MCF 10A (cell line): Measurements from ENCODE around the gene AP4E1. TPM values are rescaled to one million over a fixed set of nuclear protein-coding genes. Genes with fewer than 3 reads are reported as not detected.
"Not testable (repeated sequence)": the region's sequence is repeated elsewhere in the genome, so short reads cannot be mapped to it uniquely, and the experiment has no call there.

ENCODE experiments used
- BruUV-seq: library from RNA; stranded (reverse); fragments of 400-500 nt; replicated peaks from 2 replicates; lab custom pipeline; 2021; lab: Mats Ljungman, UMichigan
- CTCF ChIA-PET: fragments of 300-600 bp; sonication (Branson Sonifier 250); formaldehyde crosslinking; extraction: SDS; loops from one replicate; lab custom pipeline; 2021; ENCODE audit warnings: antibody characterized with exemption, inconsistent platforms; lab: Yijun Ruan, JAX
- POLR2A ChIA-PET: fragments of 300-600, 350-650 bp; sonication (Branson Sonifier 250); formaldehyde crosslinking; extraction: SDS; loops from one replicate; lab custom pipeline; 2020; ENCODE audit warnings: antibody characterized with exemption, inconsistent platforms; lab: Yijun Ruan, JAX
- DNase-seq: peaks from one replicate; pipeline ENCODE4 v3.0.0-alpha.2; 2018; ENCODE audit not compliant: unreplicated experiment
- H3K27ac Mint-ChIP-seq: one replicate; pipeline ENCODE4 v1.8.0; 2022; ENCODE audit warnings: mild to moderate bottlenecking, low read depth, mixed read lengths; ENCODE audit not compliant: unreplicated experiment
- H3K27me3 Mint-ChIP-seq: one replicate; pipeline ENCODE4 v1.8.0; 2022; ENCODE audit warnings: mixed read lengths; ENCODE audit not compliant: insufficient read depth, unreplicated experiment
- H3K36me3 Mint-ChIP-seq: one replicate; pipeline ENCODE4 v1.8.0; 2022; ENCODE audit warnings: mild to moderate bottlenecking, moderate library complexity, mixed read lengths; ENCODE audit not compliant: insufficient read depth, unreplicated experiment
- H3K4me1 Mint-ChIP-seq: one replicate; pipeline ENCODE4 v1.8.0; 2022; ENCODE audit warnings: mixed read lengths; ENCODE audit not compliant: insufficient read depth, unreplicated experiment
- H3K4me3 Mint-ChIP-seq: one replicate; pipeline ENCODE4 v1.8.0; 2022; ENCODE audit warnings: mild to moderate bottlenecking, moderate library complexity, mixed read lengths; ENCODE audit not compliant: unreplicated experiment
- H3K9me3 Mint-ChIP-seq: one replicate; pipeline ENCODE4 v1.8.0; 2022; ENCODE audit warnings: mixed read lengths; ENCODE audit not compliant: unreplicated experiment
- CTCF ChIP-seq: fragments of 200-600 bp; IDR thresholded peaks from one replicate; pipeline ENCODE4 v1.8.0; 2022; ENCODE audit warnings: antibody characterized with exemption, mild to moderate bottlenecking; ENCODE audit not compliant: unreplicated experiment
- intact Hi-C: fragments of 100-400 bp; cut with micrococcal nuclease; formaldehyde crosslinking; loops from 2 replicates; pipeline ENCODE4 v1.14.1; 2022
- total RNA-seq: library from RNA; stranded (reverse); gene quantifications from 2 replicates; pipeline ENCODE4 v1.2.3, GENCODE V29; 2022

Gene AP4E1
- total RNA-seq, 1 experiment from 2014 or later: 28.2 TPM

GRCh38 chr15:50944672-50945071, 36.2 kb downstream of the AP4E1 start:
- POLR2A ChIA-PET: no interaction called here
- BruUV-seq: no TSS peak
- Mint-ChIP-seq H3K27me3 (no peaks in the 10 kb centered on the region), H3K27ac (no peak overlapping the region), H3K4me1 (no peaks in the 10 kb centered on the region), H3K9me3 (no peaks in the 10 kb centered on the region), H3K36me3 (peaks cover 74% of the 10 kb centered on the region), H3K4me3 (no peak overlapping the region)
- intact Hi-C loops: no loop called here
- CTCF ChIA-PET: interaction anchor here (0.8 to 2.2 kb wide), 6 partner anchors 13 to 474 kb away, joined by 3 to 8 read pairs (median 3); no protein-coding TSS in a partner anchor
- no peak for DNase-seq
- TF ChIP-seq CTCF: no peak

- intact Hi-C loops: no loop called here
- peak overlapping the region; percentile 18 for H3K27ac Mint-ChIP-seq
- H3K9me3 Mint-ChIP-seq: no peaks in the 10 kb centered on the region
- ChIA-PET POLR2A (interaction anchor here (0.6 to 0.7 kb wide), 3 partner anchors 22 to 933 kb away, joined by 3 to 4 read pairs (median 3); no protein-coding TSS in a partner anchor), CTCF (interaction anchor here (1.1 to 2.2 kb wide), 4 partner anchors 12 to 436 kb away, joined by 3 to 8 read pairs (median 4); no protein-coding TSS in a partner anchor)
- H3K4me1 Mint-ChIP-seq: no peaks in the 10 kb centered on the region
- no TSS peak for BruUV-seq
- H3K27me3 Mint-ChIP-seq: no peaks in the 10 kb centered on the region
- H3K36me3 Mint-ChIP-seq: peaks cover 80% of the 10 kb centered on the region
- no peak for TF ChIP-seq CTCF
- DNase-seq: peak; percentile 37
- no peak overlapping the region for H3K4me3 Mint-ChIP-seq
These were observed 37.2 kb downstream of the AP4E1 start for GRCh38 chr15:50945725-50946124.

GRCh38 chr15:50950745-50951144, 42.3 kb downstream of the AP4E1 start:
- DNase-seq, H3K9me3 Mint-ChIP-seq, H3K27me3 Mint-ChIP-seq, intact Hi-C loops, BruUV-seq, H3K4me3 Mint-ChIP-seq, H3K27ac Mint-ChIP-seq, H3K4me1 Mint-ChIP-seq: not testable (repeated sequence)
- H3K36me3 Mint-ChIP-seq: peaks cover 77% of the 10 kb centered on the region
- CTCF ChIA-PET: interaction anchor here (0.8 to 1.0 kb wide), 2 partner anchors 9 to 18 kb away, joined by 3 to 5 read pairs; no protein-coding TSS in a partner anchor
- POLR2A ChIA-PET: interaction anchor here (1.7 kb wide), 1 partner anchor 10 kb away, joined by 6 read pairs; no protein-coding TSS in a partner anchor

- H3K9me3 Mint-ChIP-seq: no peaks in the 10 kb centered on the region
- no peak for TF ChIP-seq CTCF
- H3K4me3 Mint-ChIP-seq: no peak overlapping the region
- BruUV-seq: no TSS peak
- H3K36me3 Mint-ChIP-seq: peaks cover 88% of the 10 kb centered on the region
- H3K4me1 Mint-ChIP-seq: no peaks in the 10 kb centered on the region
- no peaks in the 10 kb centered on the region for H3K27me3 Mint-ChIP-seq
- ChIA-PET POLR2A (interaction anchor here (0.5 to 0.7 kb wide), 2 partner anchors 26 to 278 kb away, joined by 3 read pairs; no protein-coding TSS in a partner anchor), CTCF (interaction anchor here (0.6 to 1.3 kb wide), 2 partner anchors 41 to 423 kb away, joined by 3 read pairs; no protein-coding TSS in a partner anchor)
- peak overlapping the region; percentile 42 for H3K27ac Mint-ChIP-seq
- intact Hi-C loops: no loop called here
- peak; percentile 30 for DNase-seq
These were observed 44.8 kb downstream of the AP4E1 start for GRCh38 chr15:50953302-50953701.

- CTCF ChIA-PET, H3K4me3 Mint-ChIP-seq, POLR2A ChIA-PET, intact Hi-C loops, H3K27me3 Mint-ChIP-seq, H3K9me3 Mint-ChIP-seq, BruUV-seq, H3K4me1 Mint-ChIP-seq, DNase-seq: not testable (repeated sequence)
- Mint-ChIP-seq H3K36me3 (peaks cover 88% of the 10 kb centered on the region), H3K27ac (peak overlapping the region; percentile 19)
These were observed 46.4 kb downstream of the AP4E1 start for GRCh38 chr15:50954837-50955236.
